K562 (cell line): ENCODE measurements around the gene SEMA5A. TPM values are rescaled to one million over a fixed set of nuclear protein-coding genes. Genes with fewer than 3 reads are reported as not detected.
"Not testable (repeated sequence)": the region's sequence is repeated elsewhere in the genome, so short reads cannot be mapped to it uniquely, and the experiment has no call there.

Experiments used
- ATAC-seq: fragments of 200-7000 bp; cut with Tn5 transposase; 3 replicates; pipeline ENCODE4 v1.9.1; 2020; ENCODE audit warnings: moderate library complexity
- BruUV-seq: library from RNA; stranded (reverse); fragments of 400-500 nt; replicated peaks from 2 replicates; lab custom pipeline; 2021; lab: Mats Ljungman, UMichigan
- CTCF ChIA-PET: fragments of 300-600 bp; formaldehyde crosslinking; extraction: SDS; loops from one replicate; lab custom pipeline; 2021; ENCODE audit warnings: low intra/inter-chr PET ratio; lab: Yijun Ruan, JAX
- POLR2A ChIA-PET: fragments of 300-600, 350-650 bp; sonication (Branson Sonifier 250); formaldehyde crosslinking; extraction: SDS; loops from one replicate; lab custom pipeline; 2021; ENCODE audit warnings: antibody characterized with exemption, inconsistent platforms; lab: Yijun Ruan, JAX
- DNase-seq, 4 experiments: peaks; one replicate each; pipeline versions ENCODE4 v3.0.0 to v3.0.0-alpha.2; 2011 to 2018; ENCODE audit warnings: low spot score in 3 of 4, mixed read lengths in 3 of 4; ENCODE audit errors: extremely low read depth in 1 of 4
- FAIRE-seq: peaks from 2 replicates; lab custom pipeline; 2011; peaks lifted over from hg19 to GRCh38; lab: Jason Lieb, UNC
- H2AFZ ChIP-seq: 2 replicates; pipeline ENCODE4 v1.6.0; 2011; ENCODE audit warnings: low read depth, low read length, control low read depth, inconsistent platforms
- H3K27ac ChIP-seq: fragments of 200-600 bp; 3 replicates; pipeline ENCODE4 v1.8.0; 2011; ENCODE audit warnings: low read depth, mild to moderate bottlenecking, control low read depth, inconsistent platforms, low read length, moderate library complexity, mixed read lengths; ENCODE audit errors: extremely low read depth
- H3K27me3 ChIP-seq, 2 experiments: fragments of 300-600 bp in 1 of 2; 2 replicates in 1 of 2; 3 replicates in 1 of 2; pipeline versions ENCODE4 v1.6.0 to v1.8.0; 2011; ENCODE audit warnings: inconsistent platforms in 2 of 2, low read length in 2 of 2, mild to moderate bottlenecking in 1 of 2, mixed read lengths in 1 of 2, moderate library complexity in 1 of 2; ENCODE audit not compliant: control insufficient read depth in 2 of 2, insufficient read depth in 2 of 2
- H3K36me3 ChIP-seq: fragments of 300-600 bp; 3 replicates; pipeline ENCODE4 v1.8.0; 2011; ENCODE audit warnings: mild to moderate bottlenecking, low read length, inconsistent platforms; ENCODE audit not compliant: control insufficient read depth, insufficient read depth
- H3K4me1 ChIP-seq, 2 experiments: fragments of 200-600 bp in 1 of 2; replicated peaks in 1 of 2; 2 replicates in 1 of 2; 3 replicates in 1 of 2; pipeline versions ENCODE4 v1.5.1 to v1.8.0; 2011; ENCODE audit warnings: inconsistent platforms in 2 of 2, low read length in 2 of 2, mild to moderate bottlenecking in 1 of 2, mixed read lengths in 1 of 2, moderate library complexity in 1 of 2; ENCODE audit not compliant: control insufficient read depth in 2 of 2, insufficient read depth in 2 of 2
- H3K4me2 ChIP-seq: 2 replicates; pipeline ENCODE4 v1.6.1; 2011; ENCODE audit warnings: low read length, control low read depth, inconsistent platforms, mixed read lengths; ENCODE audit not compliant: insufficient read depth
- H3K4me3 ChIP-seq: fragments of 200-600 bp; sonication (generic), shearing (Covaris generic); 2 replicates; pipeline ENCODE4 v1.5.1; 2016; ENCODE audit warnings: control low read depth, inconsistent platforms
- H3K79me2 ChIP-seq: fragments of 200-600 bp; 3 replicates; pipeline ENCODE4 v1.8.0; 2011; ENCODE audit warnings: low read length, inconsistent platforms; ENCODE audit not compliant: control insufficient read depth, insufficient read depth
- H3K9ac ChIP-seq, 2 experiments: 2 replicates each; pipeline versions ENCODE4 v1.6.0 to v1.6.1; 2011; ENCODE audit warnings: low read depth in 2 of 2, low read length in 2 of 2, control low read depth in 1 of 2, inconsistent platforms in 1 of 2, mild to moderate bottlenecking in 1 of 2, mixed read lengths in 1 of 2; ENCODE audit not compliant: insufficient read depth in 1 of 2
- H3K9me1 ChIP-seq: one replicate; pipeline ENCODE4 v1.6.0; 2011; ENCODE audit warnings: inconsistent platforms, mild to moderate bottlenecking, low read length, moderate library complexity; ENCODE audit not compliant: control insufficient read depth, insufficient read depth
- H3K9me3 ChIP-seq: replicated peaks from 2 replicates; pipeline ENCODE4 v1.5.1; 2011; ENCODE audit warnings: low read depth, low read length, inconsistent platforms; ENCODE audit not compliant: control insufficient read depth, insufficient read depth
- H4K20me1 ChIP-seq: replicated peaks from 2 replicates; pipeline ENCODE4 v1.6.1; 2011; ENCODE audit warnings: low read length, inconsistent platforms, mixed read lengths; ENCODE audit not compliant: control insufficient read depth, insufficient read depth
- IFI16 ChIP-seq: fragments of 250-450 bp; sonication (Bioruptor Pico); IDR thresholded peaks from 2 replicates; pipeline ENCODE4 v2.1.2; 2022; ENCODE audit warnings: mild to moderate bottlenecking, inconsistent platforms
- TRIM28 ChIP-seq: fragments of 450-650 bp; IDR thresholded peaks from 2 replicates; pipeline ENCODE4 v1.6.1; 2017
- YY1 ChIP-seq, 3 experiments: IDR thresholded peaks; 2 replicates each; pipeline ENCODE4 v1.6.1; 2011; ENCODE audit warnings: low read length in 2 of 3, mild to moderate bottlenecking in 2 of 3, moderate library complexity in 2 of 3, borderline replicate concordance in 1 of 3, control low read depth in 1 of 3, low read depth in 1 of 3; ENCODE audit not compliant: insufficient read depth in 3 of 3, insufficient replicate concordance in 2 of 3, control insufficient read depth in 1 of 3, insufficient read length in 1 of 3; ENCODE audit errors: extremely low read depth in 1 of 3
- ZNF146 ChIP-seq: IDR thresholded peaks from one replicate; pipeline ENCODE4 v1.6.1; 2018; ENCODE audit warnings: missing compliant biosample characterization; ENCODE audit not compliant: unreplicated experiment
- ZZZ3 ChIP-seq: fragments of 450-650 bp; IDR thresholded peaks from 2 replicates; pipeline ENCODE4 v1.6.1; 2016; ENCODE audit warnings: antibody characterized with exemption, mild to moderate bottlenecking, moderate library complexity
- WGBS: fragments of 100-300 bp; shearing (Covaris generic); methylation state at CpG from one replicate; pipeline ENCODE4 v1.1.6; 2016; ENCODE audit warnings: low coverage, mixed read lengths; ENCODE audit not compliant: insufficient coverage; ENCODE audit errors: missing lambda C conversion rate; 5-methylcytosine and 5-hydroxymethylcytosine counted together
- in situ Hi-C: fragments of 300-500 bp; cut with MboI; formaldehyde crosslinking; loops from 4 replicates; pipeline ENCODE4 v1.15.0; 2018; ENCODE audit warnings: inconsistent platforms, mixed read lengths
- intact Hi-C: fragments of 100-400 bp; cut with micrococcal nuclease; formaldehyde crosslinking; loops from 2 replicates; pipeline ENCODE4 v1.14.2; 2022
- polyA plus RNA-seq, 8 experiments: library from polyadenylated mRNA; depleted of rRNA in 4 of 8; stranded (reverse) in 5 of 8; unstranded in 3 of 8; fragments of >200 nt; fragmentation: Nextera tagmentation in 2 of 8; fragmentation: Illumina TruSeq in 1 of 8; extraction: Ambion mirVana in 2 of 8; extraction: Trizol in 1 of 8; gene quantifications; 2 replicates each; pipeline versions ENCODE4 v1.2.1 to v1.2.3, GENCODE V29; 2011 to 2014; ENCODE audit warnings: inconsistent platforms in 1 of 8, missing spikeins in 1 of 8
- total RNA-seq, 7 experiments: library from RNA; depleted of rRNA in 6 of 7; stranded (reverse); fragments of >200 nt in 6 of 7; fragmentation: Illumina TruSeq in 2 of 7; extraction: Trizol in 2 of 7; gene quantifications; 2 replicates each; pipeline versions ENCODE4 v1.2.1 to v1.2.3, GENCODE V29; 2011 to 2021; ENCODE audit warnings: low replicate concordance in 1 of 7

SEMA5A gene
- total and polyA plus RNA-seq, 9 of the 15 experiments (the other 6 are each of a cell fraction or from before 2014, with no cell fraction given) = 0.02 TPM; not detected in 8

DNA sequence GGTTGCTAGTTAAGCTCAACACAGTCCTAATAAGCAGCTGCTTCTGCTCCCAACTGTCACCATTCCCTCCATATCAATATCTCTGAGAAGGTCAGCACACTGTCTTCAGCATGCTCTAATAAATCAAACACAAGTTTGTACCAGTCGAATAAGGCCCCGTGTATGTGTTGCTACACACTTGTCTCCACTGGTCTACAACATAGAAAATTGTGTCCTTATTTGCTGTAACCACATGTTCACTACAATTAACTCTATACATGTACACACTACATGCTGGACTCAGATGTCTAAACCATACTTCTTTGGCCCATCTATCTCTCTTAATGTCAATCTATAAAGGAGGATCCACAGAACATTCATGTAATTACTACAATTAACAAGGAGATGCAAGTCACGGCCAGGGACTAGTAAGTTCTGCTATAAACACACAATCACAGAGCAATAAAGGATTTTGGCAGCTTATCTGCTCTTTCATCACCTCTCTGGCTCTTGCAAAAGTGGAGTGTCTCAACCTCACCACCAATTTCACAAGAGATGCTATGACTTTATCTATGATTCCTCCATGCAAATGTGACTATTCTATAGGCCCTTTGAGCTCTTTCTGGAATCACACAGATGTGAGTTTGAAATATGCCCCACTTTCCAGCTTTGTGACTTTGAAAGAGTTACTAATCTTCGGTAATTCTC lies 143.9 kb downstream of the SEMA5A start:
- in situ Hi-C loops = no loop called here
- Histone ChIP-seq H3K9me1 (no peaks in the 10 kb centered on the region), H3K9ac (no peak overlapping the region), H3K4me1 (no peaks in the 10 kb centered on the region), H3K36me3 (no peaks in the 10 kb centered on the region), H3K27ac (no peak overlapping the region), H3K4me3 (no peak overlapping the region), H3K4me2 (no peak overlapping the region), H2AFZ (no peak overlapping the region), H3K79me2 (no peaks in the 10 kb centered on the region), H3K27me3 (no peaks in the 10 kb centered on the region), H3K9me3 (no peaks in the 10 kb centered on the region), H4K20me1 (no peaks in the 10 kb centered on the region)
- TF ChIP-seq IFI16 (CRISPR knock-in tag) = no peak
- no peak for TF ChIP-seq ZZZ3
- no peak for TF ChIP-seq YY1 (IDR thresholded peaks at IDR 0.05; ENCODE audit: borderline replicate concordance in 1 of 3, control insufficient read depth in 1 of 3, extremely low read depth in 1 of 3, insufficient read depth in 3 of 3, insufficient read length in 1 of 3, insufficient replicate concordance in 2 of 3, low read depth in 1 of 3, low read length in 2 of 3)
- no peak for TF ChIP-seq TRIM28
- no peak for DNase-seq
- ATAC-seq = no peak
- CTCF ChIA-PET = no interaction called here
- intact Hi-C loops = no loop called here
- POLR2A ChIA-PET = no interaction called here
- WGBS = 0% methylated on average over 4 of the region's 4 CpGs
- no TSS peak for BruUV-seq
- no peak for FAIRE-seq

DNA sequence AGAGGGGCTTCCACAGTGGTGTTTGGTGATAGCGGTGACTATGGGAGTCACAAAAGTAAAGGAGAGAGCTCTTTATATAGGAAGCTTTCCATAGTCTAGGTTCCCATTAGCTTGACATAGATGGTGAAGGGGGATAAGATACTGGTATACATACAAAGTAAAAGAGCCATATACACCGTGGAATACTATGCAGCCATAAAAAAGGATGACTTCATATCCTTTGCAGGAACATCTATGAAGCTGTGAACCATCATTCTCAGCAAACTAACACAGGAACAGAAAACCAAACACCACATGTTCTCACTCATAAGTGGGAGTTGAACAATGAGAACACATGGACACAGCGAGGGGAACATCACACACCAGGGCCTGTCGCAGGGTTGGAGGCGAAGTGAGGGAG lies 146.1 kb downstream of the SEMA5A start:
- FAIRE-seq, BruUV-seq, H3K9me1 ChIP-seq, H2AFZ ChIP-seq, intact Hi-C loops, H3K36me3 ChIP-seq, H3K4me3 ChIP-seq, H4K20me1 ChIP-seq, H3K9me3 ChIP-seq, H3K27me3 ChIP-seq, H3K79me2 ChIP-seq, in situ Hi-C loops, DNase-seq, H3K4me1 ChIP-seq, ATAC-seq, CTCF ChIA-PET, H3K27ac ChIP-seq, H3K4me2 ChIP-seq, H3K9ac ChIP-seq: not testable (repeated sequence)
- POLR2A ChIA-PET = interaction anchor here (0.6 to 0.7 kb wide), 2 partner anchors 107 to 174 kb away, joined by 3 to 4 read pairs; no protein-coding TSS in a partner anchor
- TF ChIP-seq ZNF146 = peak; percentile 68
- 3% methylated on average over 5 of the region's 5 CpGs for WGBS
